Breast epithelium (tissue), 3 donors: Measurements from ENCODE around the gene PCBP3.
"Not testable (repeated sequence)": the region's sequence is repeated elsewhere in the genome, so short reads cannot be mapped to it uniquely, and the experiment has no call there.

Source experiments
- CTCF ChIP-seq, 3 donors: fragments of 450-650 bp; IDR thresholded peaks; one replicate each; pipeline ENCODE4 v1.5.1; 2016 to 2017; ENCODE audit warnings: antibody characterized with exemption in 3 of 3, mild to moderate bottlenecking in 3 of 3, moderate library complexity in 3 of 3
- POLR2A ChIP-seq: fragments of 450-650 bp; IDR thresholded peaks from one replicate; pipeline ENCODE4 v1.6.1; 2016; ENCODE audit warnings: antibody characterized with exemption, mild to moderate bottlenecking, moderate library complexity

- TF ChIP-seq POLR2A; CTCF (IDR thresholded peaks at IDR 0.05): not testable (repeated sequence)
These were observed 17.4 kb upstream of the PCBP3 start for GRCh38 chr21:45626127-45626526.
